Ishikawa (cell line): ENCODE results near the gene TOR3A.

Source experiments
- CREB1 ChIP-seq: IDR thresholded peaks from 2 replicates; pipeline ENCODE4 v1.6.1; 2012; ENCODE audit warnings: low read depth
- EGR1 ChIP-seq: IDR thresholded peaks from 2 replicates; pipeline ENCODE4 v1.6.1; 2012
- REST ChIP-seq: IDR thresholded peaks from 2 replicates; pipeline ENCODE4 v1.6.1; 2012; ENCODE audit warnings: low read depth, mild to moderate bottlenecking
- TEAD4 ChIP-seq: IDR thresholded peaks from 2 replicates; pipeline ENCODE4 v1.6.1; 2012
- YY1 ChIP-seq: IDR thresholded peaks from 2 replicates; pipeline ENCODE4 v1.6.1; 2012; ENCODE audit warnings: low read depth

GRCh38 chr1:179107706-179108629, 26.1 kb downstream of the TOR3A start:
- no peak for TF ChIP-seq TEAD4
- TF ChIP-seq EGR1 = no peak
- TF ChIP-seq REST = no peak
- no peak for TF ChIP-seq CREB1
- TF ChIP-seq YY1 = no peak
